GM19035 (cell line): ENCODE measurements around the gene PPL.

Source experiments
- ATAC-seq: cut with Tn5 transposase; IDR thresholded peaks from one replicate; pipeline ENCODE4 v1.9.1; 2021; ENCODE audit not compliant: unreplicated experiment

PPL gene

GRCh38 chr16:4892361-4893102 is 44.4 kb downstream of the PPL start:
- no peak for ATAC-seq

- no peak for ATAC-seq
Observed at GRCh38 chr16:4891886-4892216, 45.1 kb downstream of the PPL start.

GRCh38 chr16:4891097-4891885 is 45.7 kb downstream of the PPL start:
- ATAC-seq: no peak

- no peak for ATAC-seq
Observed at GRCh38 chr16:4890686-4891085, 46.3 kb downstream of the PPL start.

GRCh38 chr16:4890026-4890425 is 46.9 kb downstream of the PPL start:
- no peak for ATAC-seq

GRCh38 chr16:4888428-4889135 is 48.4 kb downstream of the PPL start:
- no peak for ATAC-seq

- ATAC-seq: no peak
Observed at GRCh38 chr16:4886151-4886550, 50.8 kb downstream of the PPL start.

GRCh38 chr16:4884972-4885874 is 51.7 kb downstream of the PPL start:
- no peak for ATAC-seq

GRCh38 chr16:4884209-4884608 is 52.7 kb downstream of the PPL start:
- no peak for ATAC-seq

- no peak for ATAC-seq
Observed at GRCh38 chr16:4883501-4883900, 53.4 kb downstream of the PPL start.

- no peak for ATAC-seq
Observed at GRCh38 chr16:4882633-4883285, 54.2 kb downstream of the PPL start.

GRCh38 chr16:4882000-4882632 is 54.8 kb downstream of the PPL start:
- ATAC-seq: no peak

- no peak for ATAC-seq
Observed at GRCh38 chr16:4880006-4880580, 56.9 kb downstream of the PPL start.

GRCh38 chr16:4879049-4879448 is 57.9 kb downstream of the PPL start:
- no peak for ATAC-seq

GRCh38 chr16:4877380-4877685 is 59.6 kb downstream of the PPL start:
- ATAC-seq: no peak

- no peak for ATAC-seq
Observed at GRCh38 chr16:4876646-4877379, 60.1 kb downstream of the PPL start.

- no peak for ATAC-seq
Observed at GRCh38 chr16:4874666-4875065, 62.3 kb downstream of the PPL start.

GRCh38 chr16:4873091-4873490 is 63.9 kb downstream of the PPL start:
- ATAC-seq: no peak

- ATAC-seq: no peak
Observed at GRCh38 chr16:4871071-4871470, 65.9 kb downstream of the PPL start.
